Spinal cord (tissue), 10 donors: ENCODE results near the gene VGF. TPM values are rescaled to one million over a fixed set of nuclear protein-coding genes. Genes with fewer than 3 reads are reported as not detected.
"Not testable (repeated sequence)": the region's sequence is repeated elsewhere in the genome, so short reads cannot be mapped to it uniquely, and the experiment has no call there.

Source experiments
- DNase-seq, 6 donors: peaks; one replicate each; pipeline versions ENCODE4 v3.0.0 to v3.0.0-alpha.2; 2013 to 2015; ENCODE audit warnings: low spot score in 6 of 6, low read depth in 4 of 6
- H3K27ac ChIP-seq: one replicate; pipeline ENCODE4 v1.5.1; 2013; ENCODE audit warnings: low read depth, low read length, control low read depth
- H3K27me3 ChIP-seq: one replicate; pipeline ENCODE4 v1.6.1; 2013; ENCODE audit warnings: low read length; ENCODE audit not compliant: control insufficient read depth, insufficient read depth
- H3K36me3 ChIP-seq: one replicate; pipeline ENCODE4 v1.6.1; 2013; ENCODE audit warnings: low read length; ENCODE audit not compliant: control insufficient read depth, insufficient read depth
- H3K4me1 ChIP-seq: one replicate; pipeline ENCODE4 v1.6.1; 2013; ENCODE audit warnings: low read length; ENCODE audit not compliant: control insufficient read depth, insufficient read depth
- H3K4me3 ChIP-seq: one replicate; pipeline ENCODE4 v1.5.1; 2013; ENCODE audit warnings: low read depth, low read length, control low read depth
- H3K9me3 ChIP-seq: one replicate; pipeline ENCODE4 v1.6.1; 2013; ENCODE audit warnings: low read length; ENCODE audit not compliant: control insufficient read depth, insufficient read depth
- WGBS: methylation state at CpG from one replicate; pipeline ENCODE4 v1.1.5; 2013; ENCODE audit warnings: missing lambda C conversion rate; ENCODE audit not compliant: insufficient coverage; 5-methylcytosine and 5-hydroxymethylcytosine counted together
- polyA plus RNA-seq, 2 donors: library from polyadenylated mRNA; unstranded; fragments of 120-200 nt; gene quantifications; one replicate each; pipeline ENCODE4 v1.2.1, GENCODE V29; 2013; ENCODE audit not compliant: insufficient read length in 2 of 2
- total RNA-seq, 2 donors: library from RNA; depleted of rRNA in 1 of 2; stranded (reverse); fragments of 120-200 nt in 1 of 2; fragments of >200 nt in 1 of 2; gene quantifications; one replicate each; pipeline versions ENCODE4 v1.2.3 to v1.2.4, GENCODE V29; 2013 to 2014
- donor health status: healthy.

The VGF gene
- total and polyA plus RNA-seq, 4 donors: 7.9 to 70.2 (median 39.1) TPM

DNA sequence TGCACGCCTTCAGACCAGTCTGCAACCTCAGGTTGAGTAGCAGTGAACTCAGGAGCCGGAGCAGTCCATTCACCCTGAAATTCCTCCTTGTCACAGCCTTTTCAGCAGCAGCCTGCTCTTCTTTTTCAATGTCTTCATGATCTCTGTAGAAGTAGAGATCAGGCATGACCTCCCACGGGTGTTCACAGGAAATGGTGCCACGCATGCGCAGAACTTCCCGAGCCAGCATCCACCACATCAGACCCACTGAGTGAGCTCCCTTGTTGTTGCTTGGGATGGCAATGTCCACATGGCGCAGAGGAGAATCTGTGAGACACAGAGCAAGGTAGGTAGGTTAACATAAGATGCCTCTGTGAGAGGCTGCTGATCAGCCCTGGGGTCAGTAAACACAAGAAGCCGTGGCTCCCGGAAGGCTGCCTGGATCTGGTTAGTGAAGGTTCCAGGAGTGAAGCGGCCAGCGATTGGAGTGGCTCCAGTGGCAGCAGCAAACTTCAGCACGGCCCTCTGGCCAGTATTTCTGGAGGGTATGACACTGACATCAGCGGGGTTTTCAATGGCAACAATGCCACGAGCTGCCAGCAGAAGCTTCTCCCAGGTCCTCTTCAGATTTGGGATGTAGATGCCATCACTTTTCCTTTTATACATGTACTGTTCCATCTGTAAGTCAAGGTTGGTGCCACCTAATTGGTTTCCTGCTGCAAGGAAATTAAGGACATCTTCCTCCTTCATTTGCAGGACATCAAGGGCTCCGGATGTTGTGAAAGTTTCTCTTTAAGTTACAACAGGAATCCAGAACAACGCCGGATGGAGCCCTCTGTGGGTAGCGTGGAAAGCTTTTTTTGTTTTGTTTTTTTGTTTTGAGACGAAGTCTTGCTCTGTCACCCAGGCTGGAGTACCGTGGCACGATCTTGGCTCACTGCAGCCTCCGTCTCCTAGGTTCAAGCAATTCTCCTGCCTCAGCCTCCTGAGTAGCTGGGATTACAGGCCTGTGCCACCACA lies 38.7 kb upstream of the VGF start:
- H3K27me3 ChIP-seq: peaks cover 37% of the 10 kb centered on the region
- peaks cover 33% of the 10 kb centered on the region for H3K36me3 ChIP-seq
- 82% methylated on average over 17 of the region's 22 CpGs for WGBS

DNA sequence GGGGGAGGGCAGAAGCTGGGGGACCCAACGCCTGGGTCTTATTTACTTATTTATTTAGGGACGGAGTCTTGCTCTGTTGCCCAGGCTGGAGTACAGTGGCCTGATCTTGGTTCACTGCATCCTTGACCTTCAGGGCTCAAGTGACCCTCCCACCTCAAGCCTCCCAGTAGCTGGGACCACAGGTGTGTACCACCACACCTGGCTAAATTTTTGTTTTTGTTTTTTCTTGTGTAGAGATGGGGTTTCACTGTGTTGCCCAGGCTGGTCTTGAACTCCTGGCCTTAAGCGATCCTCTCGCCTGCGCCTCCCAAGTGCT lies 37.2 kb upstream of the VGF start:
- 81% methylated on average over 4 of the region's 5 CpGs for WGBS
- H3K27ac ChIP-seq: no peak overlapping the region
- H3K9me3 ChIP-seq: no peaks in the 10 kb centered on the region
- H3K27me3 ChIP-seq: peaks cover 37% of the 10 kb centered on the region
- H3K4me1 ChIP-seq: peaks cover 10% of the 10 kb centered on the region
- H3K4me3 ChIP-seq: no peak overlapping the region
- no peak for DNase-seq
- peaks cover 18% of the 10 kb centered on the region for H3K36me3 ChIP-seq

More for the DNA sequence above, 38.7 kb upstream of the VGF start:
- peaks cover 10% of the 10 kb centered on the region for H3K4me1 ChIP-seq
- H3K4me3 ChIP-seq, DNase-seq, H3K9me3 ChIP-seq, H3K27ac ChIP-seq: not testable (repeated sequence)

DNA sequence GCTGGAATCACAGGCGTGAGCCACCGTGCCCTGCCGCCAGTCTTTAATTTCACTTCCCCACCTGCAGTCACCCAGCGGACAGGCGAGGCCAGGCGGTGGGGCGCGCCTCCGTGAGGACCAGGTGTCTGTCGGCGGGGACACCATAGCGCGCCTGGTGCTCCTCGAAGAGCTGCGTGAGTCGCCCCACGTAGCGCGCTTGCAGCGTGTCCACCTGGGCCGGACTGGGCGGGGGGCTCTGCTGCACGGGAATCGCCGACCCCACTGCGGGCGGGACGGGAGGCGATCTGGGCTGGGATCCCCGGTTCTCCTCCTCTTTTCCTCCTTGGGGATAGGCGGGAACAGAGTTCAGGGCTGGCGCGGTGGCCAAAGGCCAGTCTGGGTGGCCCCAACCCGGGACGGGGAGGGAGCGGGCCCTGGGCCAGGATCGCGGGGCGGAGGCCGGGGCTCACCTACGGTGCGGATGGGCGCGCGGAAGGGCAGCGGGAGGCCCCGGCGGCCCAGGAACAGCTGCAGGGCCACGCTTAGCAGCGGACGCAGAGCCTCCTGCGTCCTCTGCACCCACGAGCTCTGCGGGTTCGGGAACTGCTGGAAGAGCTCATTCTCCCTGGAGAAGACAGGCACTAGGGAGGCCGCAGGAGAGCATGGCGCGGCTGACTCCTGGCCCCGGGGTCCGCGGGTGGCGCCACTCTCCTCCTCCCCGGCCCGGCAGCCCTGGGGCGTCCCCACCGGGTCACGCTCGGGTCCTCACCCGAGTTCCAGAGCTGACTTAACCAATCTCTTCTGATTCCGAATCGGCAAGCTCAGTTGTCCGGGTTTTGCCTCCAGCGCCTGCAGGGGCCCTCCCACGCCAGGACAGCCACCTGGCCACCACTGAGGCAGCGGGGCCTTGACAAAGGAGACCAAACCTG lies 36.6 kb upstream of the VGF start:
- peaks cover 12% of the 10 kb centered on the region for H3K36me3 ChIP-seq
- 4% methylated on average over 75 of the region's 75 CpGs for WGBS
- no peak overlapping the region for H3K27ac ChIP-seq
- H3K9me3 ChIP-seq: no peaks in the 10 kb centered on the region
- peaks cover 10% of the 10 kb centered on the region for H3K4me1 ChIP-seq
- H3K27me3 ChIP-seq: peaks cover 37% of the 10 kb centered on the region
- no peak overlapping the region for H3K4me3 ChIP-seq
- DNase-seq: no peak

DNA sequence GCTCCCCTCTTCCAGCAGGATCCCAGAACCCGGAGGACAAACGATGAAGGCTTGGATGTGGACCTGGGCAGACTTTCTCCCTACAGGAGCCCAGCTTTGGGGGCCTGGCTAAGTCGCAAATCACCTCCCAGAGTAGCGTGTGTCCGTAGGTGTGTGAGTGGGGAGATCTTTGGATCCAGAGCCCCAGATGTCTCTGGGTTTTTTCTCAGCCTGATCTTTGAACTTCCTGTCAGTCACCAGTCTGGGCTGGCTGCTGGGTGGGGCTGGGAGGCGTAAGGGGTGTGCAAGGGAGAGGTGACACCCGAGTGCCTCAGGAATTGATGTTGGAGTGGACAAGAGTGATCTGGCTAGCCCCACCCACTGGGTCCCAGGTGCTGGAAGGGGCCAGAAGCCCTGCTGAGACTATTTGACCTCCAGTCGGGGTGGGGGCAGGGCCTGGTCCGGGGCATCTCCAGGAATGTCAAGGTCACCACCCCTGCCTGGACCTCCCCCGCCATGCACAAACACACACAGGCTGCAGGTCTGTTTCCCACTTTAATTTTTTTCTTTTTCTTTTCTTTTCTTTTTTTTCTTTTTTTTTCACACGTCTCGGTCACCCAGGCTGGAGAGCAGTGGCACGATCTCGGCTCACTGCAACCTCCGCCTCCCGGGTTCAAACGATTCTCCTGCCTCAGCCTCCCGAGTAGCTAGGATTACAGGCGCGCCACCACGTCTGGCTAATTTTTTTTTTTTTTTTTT lies 35.7 kb upstream of the VGF start, which contains the start of gene MOGAT3:
Gene MOGAT3 (minus strand): TSS at position 175 of the 738 bp plus-strand sequence. CDS start 182 bp downstream, outside the sequence.
- peaks cover 10% of the 10 kb centered on the region for H3K4me1 ChIP-seq
- H3K27ac ChIP-seq: no peak within 1 kb of the TSS
- H3K9me3 ChIP-seq: no peaks in the 10 kb centered on the region
- no peak for DNase-seq
- H3K36me3 ChIP-seq: peaks cover 5% of the 10 kb centered on the region
- peaks cover 37% of the 10 kb centered on the region for H3K27me3 ChIP-seq
- no peak within 1 kb of the TSS for H3K4me3 ChIP-seq
- 28% methylated on average over 16 of the region's 21 CpGs for WGBS

DNA sequence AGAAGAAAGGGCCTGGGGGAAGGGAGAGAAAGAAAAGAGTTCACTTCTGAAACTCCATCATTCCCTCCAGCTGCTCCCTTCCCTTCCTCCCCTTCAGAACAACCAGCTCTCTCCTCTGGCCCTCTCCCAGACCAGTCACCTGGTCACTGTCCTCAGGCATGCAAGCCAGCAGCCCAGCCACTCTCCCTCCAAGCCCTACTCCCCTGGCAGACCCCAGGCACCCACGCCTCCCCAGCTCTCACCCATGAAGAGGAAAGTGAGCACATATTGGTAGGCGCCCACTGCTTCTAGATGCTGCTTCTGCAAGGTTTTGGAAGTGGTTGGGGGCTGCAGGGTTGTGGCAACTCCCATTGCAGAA lies 35.1 kb upstream of the VGF start:
- DNase-seq: no peak
- no peak overlapping the region for H3K27ac ChIP-seq
- WGBS: 80% methylated on average over 1 of the region's 2 CpGs

DNA sequence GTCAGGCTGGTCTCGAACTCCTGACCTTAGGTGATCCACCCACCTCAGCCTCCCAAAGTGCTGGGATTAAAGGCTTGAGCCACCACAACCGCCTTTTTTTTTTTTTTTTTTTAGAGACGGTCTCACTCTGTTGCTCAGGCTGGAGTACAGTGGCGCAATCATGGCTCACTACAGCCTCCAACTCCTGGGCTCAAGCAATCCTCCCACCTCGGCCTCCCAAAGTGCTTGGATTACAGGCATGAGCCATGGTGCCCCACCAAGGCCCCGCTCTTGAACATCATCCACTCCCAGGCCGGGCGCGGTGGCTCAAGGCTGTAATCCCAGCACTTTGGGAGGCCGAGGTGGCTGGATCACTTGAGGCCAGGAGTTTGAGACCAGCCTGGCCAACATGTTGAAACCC lies 34.2 kb upstream of the VGF start:
- not testable (repeated sequence) for DNase-seq, H3K9me3 ChIP-seq, H3K36me3 ChIP-seq, H3K4me3 ChIP-seq, H3K27ac ChIP-seq
- Histone ChIP-seq H3K27me3 (peaks cover 37% of the 10 kb centered on the region), H3K4me1 (peaks cover 10% of the 10 kb centered on the region)
- 95% methylated on average over 8 of the region's 10 CpGs for WGBS

More for the DNA sequence above, 35.1 kb upstream of the VGF start:
- Histone ChIP-seq H3K4me1 (peaks cover 10% of the 10 kb centered on the region), H3K27me3 (peaks cover 37% of the 10 kb centered on the region), H3K9me3 (no peaks in the 10 kb centered on the region), H3K36me3 (no peaks in the 10 kb centered on the region), H3K4me3 (no peak overlapping the region)

DNA sequence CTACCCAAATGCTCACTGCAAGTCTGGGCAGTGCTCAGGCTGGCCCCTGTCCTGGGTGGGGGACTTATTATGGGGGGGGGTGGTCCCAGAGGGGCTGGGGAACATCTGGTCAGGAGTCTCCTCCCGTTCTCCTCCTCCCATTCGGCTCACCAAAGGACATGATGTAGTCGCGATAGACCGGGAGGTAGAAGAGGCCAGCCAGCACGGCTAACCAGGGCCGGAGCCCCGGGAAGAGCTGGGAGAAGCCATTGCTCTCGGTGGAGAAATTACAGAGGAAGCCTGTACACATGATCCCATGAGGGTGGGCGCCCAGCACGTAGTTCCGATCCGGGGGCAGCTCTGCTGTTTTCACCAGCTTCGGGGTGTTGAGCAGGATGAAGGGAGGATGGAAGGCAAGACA lies 33.1 kb upstream of the VGF start:
- Histone ChIP-seq H3K4me3 (no peak overlapping the region), H3K27ac (no peak overlapping the region), H3K27me3 (peaks cover 36% of the 10 kb centered on the region), H3K9me3 (no peaks in the 10 kb centered on the region), H3K36me3 (no peaks in the 10 kb centered on the region), H3K4me1 (peaks cover 10% of the 10 kb centered on the region)
- DNase-seq: no peak
- WGBS: 66% methylated on average over 12 of the region's 14 CpGs

DNA sequence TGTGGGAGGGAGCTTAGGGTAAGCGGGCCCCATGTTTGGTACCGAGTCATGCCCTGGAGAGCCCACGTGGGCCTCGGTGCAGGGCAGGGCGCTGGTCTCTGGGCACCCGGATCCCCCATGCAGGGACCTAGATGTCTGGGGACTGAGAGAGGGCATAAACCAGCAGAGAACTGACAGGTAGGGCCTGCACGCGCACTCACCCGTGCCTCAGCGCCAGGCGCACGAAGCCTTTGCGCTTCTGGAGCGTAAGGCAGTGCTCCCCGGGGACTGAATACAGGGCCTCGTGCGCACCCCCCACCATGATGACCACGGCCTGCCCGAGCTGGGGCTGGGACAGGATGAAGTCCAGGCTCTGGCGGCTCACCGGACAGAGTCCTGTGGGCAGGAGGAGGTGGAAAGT lies 32.6 kb upstream of the VGF start:
- whole genome bisulfite sequencing: 73% methylated on average over 15 of the region's 21 CpGs
- no peak for DNase-seq

DNA sequence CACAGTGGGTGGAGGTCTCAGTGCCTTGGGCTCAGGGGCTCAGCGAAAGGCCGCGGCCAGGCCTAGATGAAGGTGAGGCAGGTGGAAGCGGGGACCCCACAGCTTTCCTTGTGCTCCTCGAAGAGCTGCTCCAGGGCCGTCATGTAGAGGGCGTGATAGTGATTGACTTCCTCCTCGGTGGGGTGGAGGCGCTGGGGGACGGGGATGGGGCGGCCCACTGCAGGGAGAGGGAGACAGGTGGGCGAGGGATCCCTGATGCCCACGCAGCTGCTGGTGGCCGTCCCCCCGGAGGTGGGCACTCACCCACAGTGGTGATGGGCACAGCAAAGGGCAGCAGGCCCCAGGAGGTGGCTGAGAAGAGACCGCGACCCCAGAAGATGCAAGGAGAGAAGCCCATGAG lies 30.5 kb upstream of the VGF start:
- DNase-seq: no peak
- WGBS: 80% methylated on average over 17 of the region's 17 CpGs
- no peaks in the 10 kb centered on the region for H3K9me3 ChIP-seq
- H3K4me1 ChIP-seq: peaks cover 3% of the 10 kb centered on the region
- no peak overlapping the region for H3K27ac ChIP-seq
- no peaks in the 10 kb centered on the region for H3K36me3 ChIP-seq
- peaks cover 10% of the 10 kb centered on the region for H3K27me3 ChIP-seq
- H3K4me3 ChIP-seq: no peak overlapping the region

More for the DNA sequence above, 32.6 kb upstream of the VGF start:
- no peak overlapping the region for H3K27ac ChIP-seq
- H3K27me3 ChIP-seq: peaks cover 31% of the 10 kb centered on the region
- no peak overlapping the region for H3K4me3 ChIP-seq
- H3K9me3 ChIP-seq: no peaks in the 10 kb centered on the region
- peaks cover 10% of the 10 kb centered on the region for H3K4me1 ChIP-seq
- H3K36me3 ChIP-seq: no peaks in the 10 kb centered on the region
